ENCODE measurements around the gene NDST4. TPM values are rescaled to one million over a fixed set of nuclear protein-coding genes. Genes with fewer than 3 reads are reported as not detected.

Gene NDST4
- total and polyA plus RNA-seq, 2 of the 13 experiments (the other 11 are each of a cell fraction or from before 2014, with no cell fraction given): not detected

DNA sequence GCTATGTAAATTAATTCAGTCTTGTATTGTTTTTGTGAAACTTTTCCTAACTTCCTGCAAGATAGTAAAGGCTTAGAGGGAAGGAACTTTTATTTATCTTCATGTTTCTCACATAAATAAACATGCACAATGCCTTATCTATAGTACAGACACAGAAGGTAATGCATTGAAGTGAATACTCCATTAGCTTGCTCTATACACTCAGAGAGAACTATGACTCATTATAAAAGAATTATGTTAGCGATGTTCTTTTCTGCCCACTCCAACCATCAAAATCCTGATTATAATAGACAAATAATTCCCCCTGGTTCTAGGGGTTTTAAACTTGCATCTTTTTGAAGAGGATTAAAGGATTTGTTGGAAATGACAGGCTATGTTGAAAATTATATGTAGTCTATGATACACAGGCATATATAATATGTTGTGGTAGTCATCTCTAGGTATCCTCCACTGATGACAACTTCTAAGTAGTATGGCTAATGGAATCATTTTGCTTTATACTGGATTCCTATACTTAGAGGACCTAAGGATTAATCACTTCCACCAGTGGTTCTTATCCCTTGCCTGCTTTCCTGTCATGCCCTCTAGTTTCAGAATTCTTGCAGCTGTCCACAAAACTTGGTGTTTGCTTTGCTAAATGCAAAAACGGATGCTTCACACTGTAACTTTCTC lies 115.7 kb downstream of the NDST4 start:
- POLR2A ChIA-PET: no interaction called here
- H3K27me3 ChIP-seq (ENCODE audit: control insufficient read depth in 1 of 2, insufficient read depth in 2 of 2, low read length in 2 of 2): no peaks in the 10 kb centered on the region
- H3K27ac ChIP-seq (ENCODE audit: extremely low read length, insufficient read depth, low read length): no peak overlapping the region
- no peak overlapping the region for H3K9ac ChIP-seq (ENCODE audit: insufficient read depth, low read depth, low read length)
- in situ Hi-C loops (cut with HindIII; ENCODE audit: extremely low pct_ligation_motif_present, low pct_unique_long_range_greater_than_20kb) (no loop called here), intact Hi-C loops (cut with micrococcal nuclease; ENCODE audit: unreplicated experiment) (no loop called here)
- no peak overlapping the region for H3K4me3 ChIP-seq (replicated peaks in 1 of 3; ENCODE audit: insufficient read depth in 1 of 3, low read depth in 2 of 3, low read length in 3 of 3)
- 2% methylated on average over 2 of the region's 2 CpGs for WGBS (ENCODE audit: low lambda C conversion rate)
- no peaks in the 10 kb centered on the region for H3K36me3 ChIP-seq (replicated peaks in 1 of 2; ENCODE audit: control insufficient read depth in 1 of 2, insufficient read depth in 2 of 2, low read length in 2 of 2)
- CTCF ChIA-PET (ENCODE audit: low intra/inter-chr PET ratio, low total read pairs): no interaction called here
- H3K79me2 ChIP-seq (ENCODE audit: insufficient read depth, low read length): no peaks in the 10 kb centered on the region
- FAIRE-seq (no peak), ATAC-seq (no peak), DNase-seq (ENCODE audit: low spot score) (no peak)
- H3K4me1 ChIP-seq (ENCODE audit: insufficient read depth, low read length): no peaks in the 10 kb centered on the region
- no peak overlapping the region for H3K4me2 ChIP-seq (ENCODE audit: low read depth, low read length)
- TF ChIP-seq PAXIP1 (CRISPR knock-in tag; conservative IDR thresholded peaks at IDR 0.05) (no peak), CERS6 (CRISPR knock-in tag; IDR thresholded peaks at IDR 0.05) (no peak), ZNF234 (CRISPR knock-in tag; conservative IDR thresholded peaks at IDR 0.05) (no peak), CHCHD3 (CRISPR knock-in tag; IDR thresholded peaks at IDR 0.05) (no peak), TAF15 (IDR thresholded peaks at IDR 0.05; ENCODE audit: low read depth, low read length, poor library complexity, severe bottlenecking) (no peak), ZNF260 (CRISPR knock-in tag; IDR thresholded peaks at IDR 0.05; ENCODE audit: borderline replicate concordance, low read depth) (no peak), ZNF784 (CRISPR knock-in tag; IDR thresholded peaks at IDR 0.05; ENCODE audit: borderline replicate concordance) (no peak), ZNF20 (CRISPR knock-in tag; IDR thresholded peaks at IDR 0.05) (no peak)
- TF ChIP-seq, protein P1, sequence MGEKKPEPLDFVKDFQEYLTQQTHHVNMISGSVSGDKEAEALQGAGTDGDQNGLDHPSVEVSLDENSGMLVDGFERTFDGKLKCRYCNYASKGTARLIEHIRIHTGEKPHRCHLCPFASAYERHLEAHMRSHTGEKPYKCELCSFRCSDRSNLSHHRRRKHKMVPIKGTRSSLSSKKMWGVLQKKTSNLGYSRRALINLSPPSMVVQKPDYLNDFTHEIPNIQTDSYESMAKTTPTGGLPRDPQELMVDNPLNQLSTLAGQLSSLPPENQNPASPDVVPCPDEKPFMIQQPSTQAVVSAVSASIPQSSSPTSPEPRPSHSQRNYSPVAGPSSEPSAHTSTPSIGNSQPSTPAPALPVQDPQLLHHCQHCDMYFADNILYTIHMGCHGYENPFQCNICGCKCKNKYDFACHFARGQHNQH (CRISPR knock-in tag; IDR thresholded peaks at IDR 0.05): no peak
- TF ChIP-seq, protein P2, sequence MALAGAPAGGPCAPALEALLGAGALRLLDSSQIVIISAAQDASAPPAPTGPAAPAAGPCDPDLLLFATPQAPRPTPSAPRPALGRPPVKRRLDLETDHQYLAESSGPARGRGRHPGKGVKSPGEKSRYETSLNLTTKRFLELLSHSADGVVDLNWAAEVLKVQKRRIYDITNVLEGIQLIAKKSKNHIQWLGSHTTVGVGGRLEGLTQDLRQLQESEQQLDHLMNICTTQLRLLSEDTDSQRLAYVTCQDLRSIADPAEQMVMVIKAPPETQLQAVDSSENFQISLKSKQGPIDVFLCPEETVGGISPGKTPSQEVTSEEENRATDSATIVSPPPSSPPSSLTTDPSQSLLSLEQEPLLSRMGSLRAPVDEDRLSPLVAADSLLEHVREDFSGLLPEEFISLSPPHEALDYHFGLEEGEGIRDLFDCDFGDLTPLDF (CRISPR knock-in tag; IDR thresholded peaks at IDR 0.05): no peak
- TF ChIP-seq, protein P3, sequence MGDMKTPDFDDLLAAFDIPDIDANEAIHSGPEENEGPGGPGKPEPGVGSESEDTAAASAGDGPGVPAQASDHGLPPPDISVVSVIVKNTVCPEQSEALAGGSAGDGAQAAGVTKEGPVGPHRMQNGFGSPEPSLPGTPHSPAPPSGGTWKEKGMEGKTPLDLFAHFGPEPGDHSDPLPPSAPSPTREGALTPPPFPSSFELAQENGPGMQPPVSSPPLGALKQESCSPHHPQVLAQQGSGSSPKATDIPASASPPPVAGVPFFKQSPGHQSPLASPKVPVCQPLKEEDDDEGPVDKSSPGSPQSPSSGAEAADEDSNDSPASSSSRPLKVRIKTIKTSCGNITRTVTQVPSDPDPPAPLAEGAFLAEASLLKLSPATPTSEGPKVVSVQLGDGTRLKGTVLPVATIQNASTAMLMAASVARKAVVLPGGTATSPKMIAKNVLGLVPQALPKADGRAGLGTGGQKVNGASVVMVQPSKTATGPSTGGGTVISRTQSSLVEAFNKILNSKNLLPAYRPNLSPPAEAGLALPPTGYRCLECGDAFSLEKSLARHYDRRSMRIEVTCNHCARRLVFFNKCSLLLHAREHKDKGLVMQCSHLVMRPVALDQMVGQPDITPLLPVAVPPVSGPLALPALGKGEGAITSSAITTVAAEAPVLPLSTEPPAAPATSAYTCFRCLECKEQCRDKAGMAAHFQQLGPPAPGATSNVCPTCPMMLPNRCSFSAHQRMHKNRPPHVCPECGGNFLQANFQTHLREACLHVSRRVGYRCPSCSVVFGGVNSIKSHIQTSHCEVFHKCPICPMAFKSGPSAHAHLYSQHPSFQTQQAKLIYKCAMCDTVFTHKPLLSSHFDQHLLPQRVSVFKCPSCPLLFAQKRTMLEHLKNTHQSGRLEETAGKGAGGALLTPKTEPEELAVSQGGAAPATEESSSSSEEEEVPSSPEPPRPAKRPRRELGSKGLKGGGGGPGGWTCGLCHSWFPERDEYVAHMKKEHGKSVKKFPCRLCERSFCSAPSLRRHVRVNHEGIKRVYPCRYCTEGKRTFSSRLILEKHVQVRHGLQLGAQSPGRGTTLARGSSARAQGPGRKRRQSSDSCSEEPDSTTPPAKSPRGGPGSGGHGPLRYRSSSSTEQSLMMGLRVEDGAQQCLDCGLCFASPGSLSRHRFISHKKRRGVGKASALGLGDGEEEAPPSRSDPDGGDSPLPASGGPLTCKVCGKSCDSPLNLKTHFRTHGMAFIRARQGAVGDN (CRISPR knock-in tag; IDR thresholded peaks at IDR 0.05): no peak
- H3K9me3 ChIP-seq (ENCODE audit: low read length): no peaks in the 10 kb centered on the region
- no peaks in the 10 kb centered on the region for H4K20me1 ChIP-seq (ENCODE audit: insufficient read depth, low read length)
- BruUV-seq (replicated peaks): no TSS peak
- no peak overlapping the region for H2AFZ ChIP-seq (ENCODE audit: low read length)
